ENCODE results near the gene ATP8A2. TPM values are rescaled to one million over a fixed set of nuclear protein-coding genes. Genes with fewer than 3 reads are reported as not detected.
A peak's percentile ranks its signal among the peaks of the same experiment; 100 is the strongest.

Gene ATP8A2
- total RNA-seq, 1 experiment from 2014 or later, result 1.3 TPM

GRCh38 chr13:25683662-25684370, 312.0 kb downstream of the ATP8A2 start:
- no peak for DNase-seq (ENCODE audit: low read depth)

- no peak for DNase-seq (ENCODE audit: low read depth)
Measured at GRCh38 chr13:25684491-25684890, 312.7 kb downstream of the ATP8A2 start.

DNA sequence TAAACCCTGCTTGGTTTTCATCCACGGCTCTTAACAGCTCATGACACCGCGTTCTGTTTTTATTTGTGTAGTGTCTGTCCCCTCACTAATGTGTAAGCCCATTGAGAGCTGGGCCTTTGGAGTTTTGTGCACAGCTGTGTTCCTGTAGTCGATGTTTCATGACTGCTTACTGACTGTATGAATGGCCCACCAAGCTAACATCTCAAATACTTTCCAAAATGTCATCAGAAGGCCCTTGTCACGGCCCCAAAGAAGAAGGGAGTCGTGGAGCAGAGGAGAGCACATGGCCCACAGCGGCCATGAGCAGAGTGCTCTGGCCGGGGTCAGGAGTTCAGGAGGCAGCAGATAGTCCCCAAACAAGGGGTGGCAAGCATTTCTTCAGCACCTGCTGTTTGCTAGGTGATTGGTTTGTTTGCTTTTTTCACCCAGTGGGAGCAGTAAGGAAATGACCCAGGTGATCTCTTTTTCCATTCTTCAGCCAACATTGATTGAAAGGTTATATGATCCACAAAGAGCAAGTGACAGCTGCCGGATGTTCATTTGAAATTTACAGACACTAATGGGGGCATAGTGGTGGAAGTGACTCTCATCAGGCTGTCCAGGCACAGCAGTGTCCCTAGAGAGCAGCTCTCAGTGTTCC, 315.2 kb downstream of the ATP8A2 start:
- no peak for DNase-seq (ENCODE audit: low read depth)

DNA sequence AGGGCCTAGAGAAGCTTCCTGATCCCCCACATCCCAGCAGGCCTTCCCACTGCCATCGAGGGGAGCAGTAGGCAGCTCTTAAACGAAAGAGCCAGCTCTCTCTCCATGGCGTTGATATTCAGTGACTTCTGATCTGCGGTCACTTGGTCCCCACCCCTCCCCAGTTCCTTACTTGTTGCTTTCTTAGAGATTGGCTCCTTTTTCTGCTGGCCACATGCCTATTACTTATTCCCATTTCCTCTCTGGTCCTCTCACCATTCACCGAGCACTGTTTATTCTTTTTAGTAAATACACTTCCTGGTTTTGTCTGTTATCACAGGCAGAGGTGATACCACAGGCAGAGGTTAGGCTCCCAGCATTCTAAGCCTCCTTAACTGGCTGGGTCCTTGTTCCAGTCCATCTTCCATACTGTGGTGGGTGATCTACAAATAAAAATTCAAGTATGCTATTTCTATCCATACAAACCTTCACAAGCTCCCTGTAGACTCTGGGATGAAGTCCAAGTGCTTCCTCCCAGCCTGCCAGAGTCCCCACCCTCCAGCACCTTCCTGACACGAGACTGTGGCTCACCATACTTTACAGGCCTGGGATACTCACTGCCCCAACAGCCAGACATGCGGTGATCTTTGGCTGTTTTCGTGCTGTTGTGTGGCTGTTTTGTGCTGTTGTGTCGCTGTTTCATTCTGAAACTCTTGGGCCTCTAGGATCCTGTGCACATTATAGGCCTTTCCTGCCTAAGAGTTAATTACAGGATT, 315.9 kb downstream of the ATP8A2 start:
- DNase-seq (ENCODE audit: low read depth), result peak; percentile 18

DNA sequence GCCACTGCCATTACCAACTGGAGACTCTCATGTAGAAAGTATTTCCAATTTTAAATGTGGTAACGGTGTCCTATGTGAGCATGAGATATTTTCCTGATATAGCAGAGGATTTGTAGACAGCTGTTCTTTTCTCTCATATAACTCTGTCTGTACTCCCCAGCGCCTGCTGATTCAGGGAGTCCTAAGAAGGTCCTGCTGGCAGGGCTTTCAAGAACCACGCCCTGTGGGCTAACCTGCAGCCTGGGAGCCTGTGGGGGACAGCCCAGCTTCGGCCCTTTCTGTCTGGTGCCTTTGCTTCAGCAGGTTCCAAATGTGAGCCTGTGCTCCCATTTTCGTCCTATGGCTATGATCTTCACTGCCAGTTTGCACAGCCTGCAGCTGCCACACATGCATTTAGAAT, 316.8 kb downstream of the ATP8A2 start:
- DNase-seq (ENCODE audit: low read depth), result no peak

DNA sequence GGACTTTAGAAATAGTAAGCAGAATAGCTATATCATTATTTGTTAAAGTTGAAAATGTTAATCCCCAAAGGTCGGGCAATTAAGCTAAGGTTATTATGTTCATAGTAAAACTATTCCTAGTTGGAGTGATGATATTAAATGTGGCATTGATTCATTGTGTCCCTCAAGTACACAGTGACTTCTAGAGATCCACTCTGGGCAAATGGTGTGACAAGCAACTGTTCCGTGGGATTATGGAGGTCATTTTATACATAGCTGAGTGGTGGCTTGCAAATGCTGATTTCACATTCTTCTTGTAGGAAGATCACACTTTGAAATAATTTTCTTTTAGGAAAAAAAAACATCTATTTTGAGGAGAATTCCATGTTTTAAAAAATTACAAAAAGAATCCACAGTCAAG, 317.8 kb downstream of the ATP8A2 start:
- DNase-seq (ENCODE audit: low read depth), result no peak

DNA sequence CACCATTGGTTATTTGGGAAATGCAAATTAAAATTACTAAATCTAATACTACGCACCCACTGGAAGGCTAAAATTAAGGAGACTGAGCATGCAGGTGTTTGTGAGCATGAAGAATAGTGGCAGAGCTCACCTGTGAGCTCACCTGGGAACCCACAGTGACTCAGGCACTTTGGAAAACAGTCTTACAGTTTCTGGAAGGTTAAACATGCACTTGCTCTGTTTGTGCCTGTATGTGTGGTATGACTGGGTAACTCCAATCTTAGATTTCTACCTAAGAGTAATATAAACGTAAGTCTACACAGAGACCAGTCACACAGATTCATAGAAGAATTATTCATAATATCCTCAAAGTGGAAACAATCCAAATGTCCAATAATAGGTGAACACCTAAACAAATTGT, 318.8 kb downstream of the ATP8A2 start:
- DNase-seq (ENCODE audit: low read depth), result no peak

DNA sequence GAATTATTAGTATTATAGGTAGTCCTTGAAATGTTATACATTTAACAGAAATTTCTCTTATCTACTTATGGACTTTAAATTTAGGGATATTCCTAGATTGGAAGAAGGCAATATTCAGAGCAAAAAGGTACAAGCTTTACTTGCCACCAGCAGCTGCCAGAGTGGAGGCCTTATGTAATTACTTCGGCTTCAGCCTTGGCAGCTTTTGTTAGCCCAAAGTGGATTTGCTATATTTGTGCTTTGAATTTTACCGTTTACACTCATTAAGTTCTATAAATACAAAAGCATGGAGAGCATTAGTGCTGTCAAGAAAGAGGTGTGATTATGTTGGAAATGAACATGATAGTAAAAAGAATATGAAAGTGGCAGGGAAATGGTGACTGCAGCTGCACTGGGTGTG, 319.9 kb downstream of the ATP8A2 start:
- no peak for DNase-seq (ENCODE audit: low read depth)

- DNase-seq (ENCODE audit: low read depth), result peak; percentile 1
Measured at GRCh38 chr13:25692099-25692498, 320.3 kb downstream of the ATP8A2 start.

GRCh38 chr13:25699056-25699455, 327.3 kb downstream of the ATP8A2 start:
- DNase-seq (ENCODE audit: low read depth), result peak; percentile 1

DNA sequence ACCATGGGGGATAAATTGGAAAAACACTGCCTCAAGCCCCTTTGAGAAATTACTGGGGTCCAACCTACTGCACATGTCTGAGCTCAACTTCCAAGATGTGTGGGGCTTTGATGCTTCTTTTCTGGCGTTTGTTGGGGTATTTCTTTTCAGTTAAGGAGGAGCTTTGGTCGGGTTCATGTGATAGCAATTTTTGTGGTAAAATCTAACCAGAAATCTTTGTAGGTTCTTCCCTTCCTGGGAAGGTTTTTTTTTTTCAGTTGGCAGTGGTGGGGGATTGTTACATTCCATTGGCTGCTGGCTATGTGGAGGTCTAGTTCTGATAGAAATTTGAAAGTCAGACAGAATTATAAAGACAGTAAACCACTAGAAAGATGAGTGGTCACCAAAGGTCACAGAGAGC, 327.8 kb downstream of the ATP8A2 start:
- DNase-seq (ENCODE audit: low read depth), result peak; percentile 40

GRCh38 chr13:25701304-25701703, 329.5 kb downstream of the ATP8A2 start:
- no peak for DNase-seq (ENCODE audit: low read depth)

DNA sequence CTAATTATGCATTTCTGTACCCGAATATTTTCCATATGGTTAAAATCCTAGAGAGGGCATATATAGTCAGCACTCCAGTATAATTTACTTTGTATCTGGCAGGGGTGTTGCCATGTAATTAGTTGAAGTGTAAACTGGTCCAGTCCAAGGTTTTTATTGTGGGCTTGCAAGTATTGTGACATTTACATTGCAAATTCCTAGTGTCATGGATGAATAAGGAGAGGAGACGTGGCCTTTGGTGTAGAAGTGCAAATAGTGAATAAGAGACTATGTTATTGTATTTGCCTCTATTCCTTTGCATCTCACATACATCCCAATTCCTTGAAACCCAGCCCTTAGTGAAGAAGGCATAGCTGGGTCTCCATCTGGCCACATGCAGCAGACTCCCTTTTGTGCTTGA, 330.6 kb downstream of the ATP8A2 start:
- DNase-seq (ENCODE audit: low read depth), result no peak

DNA sequence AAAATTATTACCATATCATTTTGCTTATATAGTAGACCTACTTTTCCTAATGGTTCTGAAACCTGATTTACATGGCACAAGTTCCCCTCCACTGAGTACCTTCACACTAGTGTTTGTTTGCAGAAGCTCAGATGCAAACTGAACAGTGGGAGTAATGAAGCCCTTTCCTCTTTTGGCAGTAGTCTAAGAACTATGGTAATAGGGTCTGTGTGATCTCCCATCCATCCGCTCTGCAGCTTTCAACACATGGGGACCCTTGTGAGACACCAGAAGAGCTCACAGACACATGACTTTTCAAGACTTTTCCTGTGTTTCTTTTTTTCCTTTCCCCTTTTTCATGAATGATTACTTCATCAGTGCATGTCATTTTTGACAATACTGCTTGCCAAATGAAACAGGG, 336.0 kb downstream of the ATP8A2 start:
- DNase-seq (ENCODE audit: low read depth), result no peak

GRCh38 chr13:25708268-25708667, 336.5 kb downstream of the ATP8A2 start:
- no peak for DNase-seq (ENCODE audit: low read depth)

DNA sequence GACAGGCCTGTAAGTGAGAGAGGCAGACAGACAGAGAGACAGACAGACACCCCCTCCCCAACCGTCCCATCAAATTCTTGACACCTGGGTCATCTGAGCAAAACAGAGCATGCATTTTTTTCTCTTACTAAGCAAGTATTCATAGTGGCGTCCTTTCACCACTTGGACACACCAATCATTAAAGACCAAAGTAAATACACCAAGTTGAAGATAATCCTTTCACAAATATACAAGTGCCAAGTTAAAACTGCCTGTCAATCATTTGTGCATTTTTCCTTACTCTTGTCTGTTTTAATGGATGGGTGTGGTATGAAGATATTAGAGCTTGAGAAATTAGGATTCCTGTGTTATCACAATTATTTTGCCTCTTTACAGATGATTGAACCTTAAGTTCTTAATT, 337.3 kb downstream of the ATP8A2 start:
- no peak for DNase-seq (ENCODE audit: low read depth)

DNA sequence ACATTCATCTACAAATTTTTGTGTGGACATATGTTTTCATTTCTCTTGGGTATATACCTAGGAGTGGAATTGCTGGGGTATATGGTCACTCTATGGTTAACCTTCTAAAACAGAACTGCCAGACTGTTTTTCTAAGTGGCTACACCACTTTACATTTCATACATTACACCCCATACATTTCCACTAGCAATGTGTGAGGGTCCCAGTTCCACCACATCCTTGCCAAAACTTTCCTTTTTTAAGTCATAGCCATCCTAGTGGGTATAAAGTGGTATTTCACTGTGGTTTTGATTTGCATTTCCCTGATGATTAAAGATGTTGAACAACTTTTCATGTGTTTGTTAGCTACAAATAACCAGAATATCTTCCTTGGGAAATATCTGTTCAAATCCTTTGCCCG, 344.0 kb downstream of the ATP8A2 start:
- no peak for DNase-seq (ENCODE audit: low read depth)

DNA sequence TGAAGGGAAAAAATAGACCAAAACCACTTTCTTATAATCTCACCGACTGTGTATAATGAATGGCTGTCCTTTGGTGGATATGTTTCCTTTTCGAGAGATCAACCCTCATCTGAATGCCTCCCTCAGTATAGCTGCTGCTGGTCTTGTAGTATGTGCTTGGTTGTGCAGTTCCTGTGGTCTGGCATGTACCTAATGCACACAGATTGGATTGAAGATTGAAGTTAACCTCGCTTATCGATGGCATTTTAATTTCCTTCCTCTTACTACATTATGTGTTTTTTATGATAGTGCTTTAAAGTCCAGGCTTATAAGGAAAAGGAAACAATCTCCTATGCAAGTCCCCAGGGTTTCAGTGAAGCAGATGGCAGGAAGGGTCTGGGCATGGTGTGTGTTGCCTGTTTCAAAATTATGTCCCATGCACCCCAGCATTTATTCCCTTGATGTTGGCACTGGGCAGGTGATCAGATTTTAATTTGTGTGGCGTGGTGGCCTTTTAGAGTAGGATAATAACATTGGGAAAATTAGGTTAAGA, 346.0 kb downstream of the ATP8A2 start:
- no peak for DNase-seq (ENCODE audit: low read depth)

DNA sequence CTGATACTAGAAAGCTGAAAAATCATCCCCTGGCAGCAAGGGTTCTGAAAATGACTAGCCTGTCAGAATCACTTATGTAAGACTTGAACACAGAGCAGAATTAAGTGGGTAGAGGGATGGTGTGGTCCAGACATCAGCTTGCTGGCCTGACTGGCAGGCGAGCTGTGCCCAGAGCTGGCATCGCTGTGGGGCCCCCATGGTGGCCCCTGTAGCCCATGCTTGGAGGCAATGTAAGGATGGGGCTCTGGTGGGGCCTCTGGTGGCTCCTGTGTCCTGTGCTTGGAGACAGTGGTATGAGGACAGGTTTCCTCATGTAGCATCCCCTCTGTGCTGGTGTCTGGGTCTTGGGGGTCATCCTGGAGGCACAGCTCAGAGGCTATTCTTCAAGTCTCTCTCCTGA, 347.9 kb downstream of the ATP8A2 start:
- no peak for DNase-seq (ENCODE audit: low read depth)

DNA sequence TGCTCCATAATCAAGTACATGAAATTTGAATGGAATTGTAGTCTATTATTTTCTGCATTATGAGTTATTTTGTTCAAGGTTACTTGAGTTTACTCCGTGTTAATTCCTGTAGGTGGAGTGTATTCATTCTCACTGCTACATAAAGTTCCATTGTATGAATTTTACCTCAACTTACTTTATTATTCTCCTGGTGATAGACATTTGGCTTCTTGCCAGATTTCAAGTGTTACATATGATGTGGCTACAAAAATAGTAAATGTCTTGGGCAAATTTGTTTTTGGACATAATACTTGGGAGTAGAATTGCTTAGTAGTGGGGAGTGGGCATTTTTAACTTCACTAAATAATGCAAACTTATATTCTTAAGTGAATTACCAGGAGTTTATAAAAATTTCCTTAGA, 351.1 kb downstream of the ATP8A2 start:
- no peak for DNase-seq (ENCODE audit: low read depth)

GRCh38 chr13:25725104-25725503, 353.3 kb downstream of the ATP8A2 start:
- DNase-seq (ENCODE audit: low read depth), result no peak

GRCh38 chr13:25727250-25727649, 355.5 kb downstream of the ATP8A2 start:
- no peak for DNase-seq (ENCODE audit: low read depth)

- DNase-seq (ENCODE audit: low read depth), result no peak
Measured at GRCh38 chr13:25727810-25728209, 356.0 kb downstream of the ATP8A2 start.
